Gastroesophageal sphincter (tissue), 3 donors: ENCODE data around the gene THAP4.

Experiments
- CTCF ChIP-seq, 4 experiments: fragments of 200-600 bp in 2 of 4; fragments of 450-650 bp in 2 of 4; sonication (generic) in 1 of 4; IDR thresholded peaks; one replicate each; pipeline ENCODE4 v1.5.1; 2017 to 2019; ENCODE audit warnings: antibody characterized with exemption in 4 of 4, mild to moderate bottlenecking in 2 of 4, moderate library complexity in 2 of 4
- EP300 ChIP-seq: sonication (generic); formaldehyde crosslinking; IDR thresholded peaks from one replicate; pipeline ENCODE4 v1.6.1; 2017; ENCODE audit warnings: antibody characterized with exemption, mild to moderate bottlenecking
- POLR2A ChIP-seq, 2 donors: fragments of 450-650 bp; IDR thresholded peaks; one replicate each; pipeline ENCODE4 v1.6.1; 2017; ENCODE audit warnings: antibody characterized with exemption in 2 of 2, mild to moderate bottlenecking in 2 of 2, moderate library complexity in 1 of 2
- POLR2AphosphoS5 ChIP-seq: sonication (generic); formaldehyde crosslinking; IDR thresholded peaks from one replicate; pipeline ENCODE4 v1.6.1; 2017; ENCODE audit warnings: antibody characterized with exemption

GRCh38 chr2:241607162-241607885 is 29.6 kb downstream of the THAP4 start:
- no peak for TF ChIP-seq POLR2A (IDR thresholded peaks at IDR 0.05)
- TF ChIP-seq CTCF (IDR thresholded peaks at IDR 0.05), result no peak
- TF ChIP-seq EP300, result no peak
- TF ChIP-seq POLR2AphosphoS5, result no peak
